RWPE1 (cell line): ENCODE measurements around the gene LMCD1.

Source experiments
- CTCF ChIA-PET: fragments of 350-600 bp; sonication (Branson Sonifier 250); formaldehyde crosslinking; extraction: SDS; loops from one replicate; lab custom pipeline; 2021; lab: Yijun Ruan, JAX
- POLR2A ChIA-PET: fragments of 400-600 bp; formaldehyde crosslinking; extraction: SDS; loops from one replicate; lab custom pipeline; 2020; ENCODE audit warnings: antibody characterized with exemption; ENCODE audit not compliant: low non-redundant PET; lab: Yijun Ruan, JAX
- DNase-seq: peaks from one replicate; pipeline ENCODE4 v3.0.0; 2012; ENCODE audit warnings: low spot score
- H3K27ac ChIP-seq: fragments of 450-650 bp; 2 replicates; pipeline ENCODE4 v1.5.1; 2017
- CTCF ChIP-seq: fragments of 450-650 bp; conservative IDR thresholded peaks from 2 replicates; pipeline ENCODE4 v1.5.1; 2017; ENCODE audit warnings: low read depth, mild to moderate bottlenecking

LMCD1 gene

DNA sequence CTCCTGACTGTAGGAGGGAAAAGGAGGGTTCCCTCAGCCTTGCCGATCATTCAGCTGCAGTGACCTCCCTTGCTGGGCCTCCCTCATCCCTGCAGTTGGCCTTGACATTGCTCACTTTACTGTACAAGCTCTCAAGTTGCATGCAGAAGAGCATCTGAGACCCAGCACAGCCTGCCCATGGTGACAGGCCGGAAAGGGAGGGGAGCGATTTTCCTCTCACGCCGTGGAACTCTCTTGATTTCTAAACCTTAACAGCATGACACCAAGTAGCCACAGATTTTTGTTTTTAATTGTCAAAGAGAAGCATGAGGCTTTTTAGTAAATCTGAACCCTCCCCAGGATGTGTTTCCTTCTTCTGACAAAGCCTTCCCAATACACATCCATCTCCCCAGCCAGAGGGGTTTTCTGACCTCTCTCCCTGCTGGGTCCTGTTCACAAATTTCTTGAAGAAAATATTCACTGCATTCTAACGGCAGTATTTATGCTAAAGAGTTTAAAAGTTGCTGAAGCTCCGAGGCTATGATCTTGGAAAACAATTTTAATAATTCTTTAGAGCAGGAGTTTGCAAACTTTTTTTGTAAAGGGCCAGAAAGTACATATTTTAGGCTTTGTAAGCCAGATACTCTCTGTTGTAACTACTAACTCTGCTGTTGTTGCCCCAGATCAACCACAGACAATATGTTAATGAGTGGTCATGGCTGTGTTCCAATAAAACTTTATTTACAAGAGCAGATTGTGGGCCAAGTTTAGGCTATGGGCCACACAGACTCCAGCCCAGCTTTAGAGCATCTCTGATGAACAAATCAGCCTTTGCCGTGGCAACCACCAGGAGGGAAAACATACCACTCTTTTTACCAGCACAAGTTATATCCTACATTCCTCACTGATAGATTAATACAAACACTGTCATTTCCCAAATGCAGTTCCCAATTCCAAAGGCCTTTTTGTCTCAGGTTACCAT, 34.8 kb downstream of the LMCD1 start:
- CTCF ChIA-PET, result no interaction called here
- no peak for DNase-seq
- no peak overlapping the region for H3K27ac ChIP-seq
- POLR2A ChIA-PET, result no interaction called here
- TF ChIP-seq CTCF, result no peak

GRCh38 chr3:8537440-8537839, 35.8 kb downstream of the LMCD1 start:
- ChIA-PET POLR2A (no interaction called here), CTCF (no interaction called here)
- no peak overlapping the region for H3K27ac ChIP-seq
- TF ChIP-seq CTCF, result no peak
- no peak for DNase-seq

- no peak for DNase-seq
- POLR2A ChIA-PET, result no interaction called here
- H3K27ac ChIP-seq, result no peak overlapping the region
- no peak for TF ChIP-seq CTCF
- CTCF ChIA-PET, result interaction anchor here (0.6 kb wide), 1 partner anchor 18 kb away, joined by 4 read pairs; no protein-coding TSS in a partner anchor
These were observed 36.6 kb downstream of the LMCD1 start for GRCh38 chr3:8538223-8538622.

- H3K27ac ChIP-seq, result no peak overlapping the region
- DNase-seq, result no peak
- ChIA-PET POLR2A (no interaction called here), CTCF (no interaction called here)
- no peak for TF ChIP-seq CTCF
These were observed 37.3 kb downstream of the LMCD1 start for GRCh38 chr3:8538913-8539312.

- CTCF ChIA-PET, result no interaction called here
These were observed 37.8 kb downstream of the LMCD1 start for GRCh38 chr3:8539419-8539818.

GRCh38 chr3:8540456-8540855, 38.8 kb downstream of the LMCD1 start:
- TF ChIP-seq CTCF, result no peak
- DNase-seq, result no peak
- POLR2A ChIA-PET, result no interaction called here
- H3K27ac ChIP-seq, result no peak overlapping the region
- CTCF ChIA-PET, result no interaction called here

More at GRCh38 chr3:8539419-8539818, 37.8 kb downstream of the LMCD1 start:
- no peak for DNase-seq
- TF ChIP-seq CTCF, result no peak
- no peak overlapping the region for H3K27ac ChIP-seq
- POLR2A ChIA-PET, result no interaction called here
